Aorta (tissue), 5 donors: ENCODE data around the gene EDA. TPM values are rescaled to one million over a fixed set of nuclear protein-coding genes. Genes with fewer than 3 reads are reported as not detected.

Experiments
- ATAC-seq: fragments of 200-7000 bp; cut with Tn5 transposase; one replicate; pipeline ENCODE4 v1.9.1; 2022; ENCODE audit warnings: moderate library complexity; ENCODE audit not compliant: low FRiP score
- DNase-seq, 2 donors: peaks; one replicate each; pipeline ENCODE4 v3.0.0-alpha.2; 2020
- H3K27ac ChIP-seq, 2 donors: one replicate each; pipeline ENCODE4 v1.5.1; 2013; ENCODE audit warnings: low read length in 2 of 2, mild to moderate bottlenecking in 2 of 2, moderate library complexity in 2 of 2, control low read depth in 1 of 2, inconsistent platforms in 1 of 2, low read depth in 1 of 2
- H3K27me3 ChIP-seq, 2 donors: one replicate each; pipeline ENCODE4 v1.6.1; 2013; ENCODE audit warnings: control low read depth in 1 of 2, low read length in 1 of 2, mild to moderate bottlenecking in 1 of 2, moderate library complexity in 1 of 2; ENCODE audit not compliant: insufficient read depth in 2 of 2, control insufficient read depth in 1 of 2
- H3K36me3 ChIP-seq, 2 donors: one replicate each; pipeline ENCODE4 v1.6.1; 2013; ENCODE audit warnings: control low read depth in 1 of 2, low read length in 1 of 2, mild to moderate bottlenecking in 1 of 2; ENCODE audit not compliant: insufficient read depth in 2 of 2, control insufficient read depth in 1 of 2
- H3K4me1 ChIP-seq, 2 donors: one replicate each; pipeline ENCODE4 v1.6.1; 2013; ENCODE audit warnings: low read length in 2 of 2, control low read depth in 1 of 2, mild to moderate bottlenecking in 1 of 2, moderate library complexity in 1 of 2; ENCODE audit not compliant: insufficient read depth in 2 of 2, control insufficient read depth in 1 of 2
- H3K4me3 ChIP-seq, 2 donors: one replicate each; pipeline ENCODE4 v1.5.1; 2013; ENCODE audit warnings: low read length in 2 of 2, control low read depth in 1 of 2, mild to moderate bottlenecking in 1 of 2
- H3K9me3 ChIP-seq: one replicate; pipeline ENCODE4 v1.6.1; 2013; ENCODE audit warnings: mild to moderate bottlenecking, low read length; ENCODE audit not compliant: control insufficient read depth
- WGBS, 2 donors: extraction: QIAGEN DNeasy Blood & Tissue Kit; methylation state at CpG; one replicate each; pipeline ENCODE4 v1.1.7; 2013; 5-methylcytosine and 5-hydroxymethylcytosine counted together
- intact Hi-C, 2 donors: fragments of 100-400 bp; cut with DNase I; formaldehyde crosslinking; loops; one replicate each; pipeline versions ENCODE4 v1.14.2 to v1.15.0; 2022
- polyA plus RNA-seq, 2 donors: library from polyadenylated mRNA; stranded (reverse); fragments of 200-250 nt; gene quantifications; one replicate each; pipeline ENCODE4 v1.2.3, GENCODE V29; 2013
- total RNA-seq, 2 donors: library from RNA; stranded (reverse); fragmentation: NEBNext Ultra II Directional; extraction: Animal tissue kit (Norgen Biotek cat#: 25700); gene quantifications; one replicate each; pipeline ENCODE4 v1.2.1, GENCODE V29; 2021
- donor health status: healthy with polysubstance abuse.
- donor health status: Bipolar disorder and iron deficiency.
- donor health status: DM: no; HTN: no; CAD: no.
- donor health status: DM: no; HTN: no; CAD: no.
- donor health status: DM: yes; HTN: yes; CAD: no.

EDA gene
- total and polyA plus RNA-seq, 4 donors, result 1.7 to 9.0 (median 3.5) TPM

DNA sequence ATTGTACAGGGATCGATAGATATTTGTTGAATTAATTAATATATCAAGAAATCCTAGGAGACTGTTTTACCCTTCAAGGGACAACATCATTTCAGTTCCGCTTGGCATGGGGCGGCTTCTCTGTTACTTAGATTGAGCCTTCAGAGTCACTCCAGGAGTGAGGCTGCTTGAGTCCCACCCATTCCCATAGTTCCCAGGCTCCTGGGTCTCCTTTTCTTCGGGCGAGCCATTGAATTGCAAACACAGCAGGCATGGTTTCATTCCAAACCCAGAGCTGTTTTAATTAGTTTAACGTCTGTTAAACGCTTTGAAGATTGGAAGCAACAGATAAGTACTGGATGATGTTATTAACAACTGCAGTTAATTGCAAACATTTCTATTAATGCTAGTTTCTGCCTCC, 571 bp upstream of the EDA start:
- ATAC-seq (no peak), DNase-seq (no peak)
- 11 to 32% methylated on average over 7 of the region's 7 CpGs for WGBS, 2 donors
- Histone ChIP-seq H3K4me3 (peak overlapping the region in 1 of 2 donors; percentile 26), H3K4me1 (no peaks in the 10 kb centered on the region), H3K9me3 (no peaks in the 10 kb centered on the region), H3K27me3 (no peaks in the 10 kb centered on the region), H3K36me3 (no peaks in the 10 kb centered on the region), H3K27ac (no peak overlapping the region)
- intact Hi-C loops, result loop anchor here in 1 of 2 donors (5.0 to 10.0 kb wide), 3 partner anchors 78 to 793 kb away; partner anchors contain the start of gene IGBP1

GRCh38 chrX:69616457-69617203, 717 bp downstream of the EDA start:
- no peaks in the 10 kb centered on the region for H3K27me3 ChIP-seq
- no peaks in the 10 kb centered on the region for H3K9me3 ChIP-seq
- no peaks in the 10 kb centered on the region for H3K4me1 ChIP-seq
- no peak overlapping the region for H3K27ac ChIP-seq
- intact Hi-C loops, result loop anchor here in 1 of 2 donors (5.0 to 10.0 kb wide), 3 partner anchors 79 to 794 kb away; partner anchors contain the start of gene IGBP1
- ATAC-seq (peak; percentile 30), DNase-seq (peak; percentile 51 to 78)
- WGBS, 2 donors, result 1 to 38% methylated on average over 53 of the region's 53 CpGs
- no peaks in the 10 kb centered on the region for H3K36me3 ChIP-seq
- peak overlapping the region; percentile 9 to 62 for H3K4me3 ChIP-seq

- H3K27me3 ChIP-seq, result no peaks in the 10 kb centered on the region
- no peaks in the 10 kb centered on the region for H3K36me3 ChIP-seq
- no peak overlapping the region for H3K4me3 ChIP-seq
- H3K4me1 ChIP-seq, result no peaks in the 10 kb centered on the region
- H3K27ac ChIP-seq, result no peak overlapping the region
- ATAC-seq (no peak), DNase-seq (no peak)
- no peaks in the 10 kb centered on the region for H3K9me3 ChIP-seq
- 6 to 9% methylated on average over 1 of the region's 1 CpG for WGBS, 2 donors
- intact Hi-C loops, result loop anchor here in 1 of 2 donors (5.0 to 10.0 kb wide), 3 partner anchors 82 to 797 kb away; partner anchors contain the start of gene IGBP1
Measured at GRCh38 chrX:69618803-69619202, 2.9 kb downstream of the EDA start.

- DNase-seq, result no peak
- intact Hi-C loops, result no loop called here
Measured at GRCh38 chrX:69626129-69626528, 10.2 kb downstream of the EDA start.

DNA sequence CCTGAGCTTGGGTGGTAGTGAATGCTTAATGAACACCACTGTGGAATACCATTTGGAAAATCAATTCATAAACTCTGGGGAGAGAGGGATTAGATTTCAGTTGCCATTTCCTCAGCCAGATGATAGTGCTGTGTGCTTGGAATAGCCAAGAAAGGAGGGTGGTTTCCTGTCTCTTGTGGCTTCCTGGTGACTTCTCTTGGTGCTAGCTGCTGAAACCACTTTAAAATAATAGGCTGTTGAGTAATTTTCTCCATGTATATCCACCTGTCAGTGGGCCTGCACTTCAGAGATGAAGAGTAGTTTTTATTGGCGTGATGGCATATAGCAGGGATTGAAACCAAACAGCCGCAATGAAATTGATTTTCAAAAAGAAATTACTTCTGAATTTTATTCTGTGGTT, 11.8 kb downstream of the EDA start:
- Histone ChIP-seq H3K4me3 (no peak overlapping the region), H3K27me3 (no peaks in the 10 kb centered on the region), H3K27ac (no peak overlapping the region), H3K9me3 (no peaks in the 10 kb centered on the region), H3K4me1 (no peaks in the 10 kb centered on the region), H3K36me3 (no peaks in the 10 kb centered on the region)
- 87 to 96% methylated on average over 2 of the region's 2 CpGs for WGBS, 2 donors
- ATAC-seq (no peak), DNase-seq (no peak)
- intact Hi-C loops, result no loop called here

More at GRCh38 chrX:69626129-69626528, 10.2 kb downstream of the EDA start:
- H3K36me3 ChIP-seq, result no peaks in the 10 kb centered on the region
- no peaks in the 10 kb centered on the region for H3K9me3 ChIP-seq
- no peaks in the 10 kb centered on the region for H3K4me1 ChIP-seq
- no peak overlapping the region for H3K4me3 ChIP-seq
- WGBS, 2 donors, result 61 to 88% methylated on average over 1 of the region's 1 CpG
- no peak for ATAC-seq
- no peak overlapping the region for H3K27ac ChIP-seq
- H3K27me3 ChIP-seq, result no peaks in the 10 kb centered on the region

GRCh38 chrX:69630147-69630546, 14.2 kb downstream of the EDA start:
- 77 to 91% methylated on average over 2 of the region's 2 CpGs for WGBS, 2 donors
- intact Hi-C loops, result no loop called here
- no peak for DNase-seq
- H3K4me3 ChIP-seq, result no peak overlapping the region
- no peaks in the 10 kb centered on the region for H3K9me3 ChIP-seq
- H3K4me1 ChIP-seq, result no peaks in the 10 kb centered on the region
- ATAC-seq, result no peak
- no peaks in the 10 kb centered on the region for H3K36me3 ChIP-seq
- H3K27me3 ChIP-seq, result no peaks in the 10 kb centered on the region
- H3K27ac ChIP-seq, result no peak overlapping the region

DNA sequence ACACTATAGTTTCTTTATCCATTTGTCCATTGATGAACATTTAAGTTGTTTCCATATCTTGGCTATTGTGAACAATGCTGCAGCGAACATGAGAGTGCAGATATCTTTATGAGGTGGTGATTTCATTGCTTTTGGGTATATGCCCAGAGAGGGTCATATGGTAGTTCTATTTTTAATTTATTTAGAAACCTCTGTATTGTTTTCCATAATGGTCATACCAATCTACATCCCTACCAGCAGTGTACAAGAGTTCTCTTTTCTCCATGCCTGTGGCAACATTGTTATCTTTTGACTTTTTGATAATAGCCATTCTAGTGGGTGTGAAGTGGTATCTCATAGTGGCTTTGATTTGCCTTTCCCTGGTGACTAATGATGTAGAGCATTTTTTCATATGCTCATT, 48.8 kb downstream of the EDA start:
- H3K4me1 ChIP-seq, result no peaks in the 10 kb centered on the region
- H3K4me3 ChIP-seq, result no peak overlapping the region
- WGBS, 2 donors, result 62 to 63% methylated on average over 1 of the region's 1 CpG
- DNase-seq (no peak), ATAC-seq (no peak)
- no peak overlapping the region for H3K27ac ChIP-seq
- intact Hi-C loops, result no loop called here
- no peaks in the 10 kb centered on the region for H3K27me3 ChIP-seq
- peaks cover 2% of the 10 kb centered on the region for H3K9me3 ChIP-seq
- no peaks in the 10 kb centered on the region for H3K36me3 ChIP-seq

DNA sequence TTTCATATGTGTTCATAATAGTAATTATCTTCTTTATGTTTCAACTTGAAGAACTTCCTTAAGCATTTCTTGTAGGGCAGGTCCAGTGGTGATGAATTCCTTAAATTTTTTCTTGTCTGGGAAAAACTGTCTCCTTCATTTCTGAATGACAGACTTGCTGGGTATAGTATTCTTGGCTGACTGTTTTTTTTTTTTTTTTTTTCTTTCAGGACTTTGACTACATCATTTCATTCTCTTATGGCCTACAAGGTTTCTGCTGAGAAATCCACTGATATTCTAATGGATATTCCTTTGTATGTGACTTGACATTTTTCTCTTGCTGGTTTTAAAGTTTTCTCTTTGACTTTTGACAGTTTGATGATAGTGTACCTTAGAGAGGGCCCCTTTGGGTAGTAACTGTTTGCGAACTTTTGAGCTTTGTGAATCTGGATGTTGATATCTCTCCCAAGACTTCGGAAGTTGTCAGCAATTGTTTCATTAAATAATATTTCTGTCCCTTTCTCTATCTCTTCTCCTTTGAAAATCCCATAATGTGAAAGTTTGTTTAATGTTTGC, 54.2 kb downstream of the EDA start:
- Histone ChIP-seq H3K36me3 (no peaks in the 10 kb centered on the region), H3K9me3 (peaks cover 2% of the 10 kb centered on the region), H3K27me3 (no peaks in the 10 kb centered on the region), H3K4me1 (no peaks in the 10 kb centered on the region), H3K4me3 (no peak overlapping the region), H3K27ac (no peak overlapping the region)
- intact Hi-C loops, result no loop called here
- no peak for DNase-seq
- 2 to 51% methylated on average over 2 of the region's 2 CpGs for WGBS, 2 donors
- no peak for ATAC-seq

GRCh38 chrX:69674891-69675290, 59.0 kb downstream of the EDA start:
- DNase-seq (no peak), ATAC-seq (no peak)
- Histone ChIP-seq H3K4me1 (no peaks in the 10 kb centered on the region), H3K27ac (no peak overlapping the region), H3K4me3 (no peak overlapping the region), H3K9me3 (peaks cover 2% of the 10 kb centered on the region), H3K27me3 (no peaks in the 10 kb centered on the region), H3K36me3 (no peaks in the 10 kb centered on the region)
- intact Hi-C loops, result no loop called here
